Measurements from ENCODE around the gene TERT.
"Not testable (repeated sequence)": the region's sequence is repeated elsewhere in the genome, so short reads cannot be mapped to it uniquely, and the experiment has no call there.

The TERT gene

GRCh38 chr5:1299961-1300360 lies 5.1 kb upstream of the TERT start:
- Mint-ChIP-seq H3K4me3 (no peak overlapping the region), H3K27ac (no peak overlapping the region), H3K4me1 (peaks cover 5% of the 10 kb centered on the region), H3K36me3 (no peaks in the 10 kb centered on the region), H3K9me3 (peaks cover 3% of the 10 kb centered on the region), H3K27me3 (peaks cover 10% of the 10 kb centered on the region)
- ATAC-seq (ENCODE audit: low read depth) (no peak), DNase-seq (ENCODE audit: low spot score in 2 of 2) (no peak)

- ATAC-seq (ENCODE audit: low read depth) (no peak), DNase-seq (ENCODE audit: low spot score in 2 of 2) (no peak)
- no peaks in the 10 kb centered on the region for H3K36me3 Mint-ChIP-seq
- H3K27me3 Mint-ChIP-seq, result peaks cover 10% of the 10 kb centered on the region
- no peak overlapping the region for H3K4me3 Mint-ChIP-seq
- H3K4me1 Mint-ChIP-seq, result peaks cover 5% of the 10 kb centered on the region
- H3K27ac Mint-ChIP-seq, result no peak overlapping the region
- peaks cover 3% of the 10 kb centered on the region for H3K9me3 Mint-ChIP-seq
Measured at GRCh38 chr5:1299511-1299850, 4.6 kb upstream of the TERT start.

GRCh38 chr5:1298723-1299510 lies 4.0 kb upstream of the TERT start:
- no peaks in the 10 kb centered on the region for H3K36me3 Mint-ChIP-seq
- peaks cover 3% of the 10 kb centered on the region for H3K9me3 Mint-ChIP-seq
- DNase-seq (ENCODE audit: low spot score in 2 of 2) (no peak), ATAC-seq (ENCODE audit: low read depth) (no peak)
- H3K27ac Mint-ChIP-seq, result no peak overlapping the region
- H3K4me3 Mint-ChIP-seq, result no peak overlapping the region
- H3K4me1 Mint-ChIP-seq, result peaks cover 5% of the 10 kb centered on the region
- H3K27me3 Mint-ChIP-seq, result peaks cover 10% of the 10 kb centered on the region

GRCh38 chr5:1298067-1298551 lies 3.2 kb upstream of the TERT start:
- H3K9me3 Mint-ChIP-seq, result peaks cover 3% of the 10 kb centered on the region
- peaks cover 5% of the 10 kb centered on the region for H3K4me1 Mint-ChIP-seq
- DNase-seq (ENCODE audit: low spot score in 2 of 2) (no peak), ATAC-seq (ENCODE audit: low read depth) (no peak)
- no peak overlapping the region for H3K4me3 Mint-ChIP-seq
- no peaks in the 10 kb centered on the region for H3K36me3 Mint-ChIP-seq
- no peak overlapping the region for H3K27ac Mint-ChIP-seq
- H3K27me3 Mint-ChIP-seq, result peaks cover 13% of the 10 kb centered on the region

- H3K36me3 Mint-ChIP-seq, result no peaks in the 10 kb centered on the region
- ATAC-seq (ENCODE audit: low read depth), result peak; percentile 25
- no peak for DNase-seq (ENCODE audit: low spot score in 2 of 2)
- H3K4me1 Mint-ChIP-seq, result peaks cover 5% of the 10 kb centered on the region
- no peak overlapping the region for H3K4me3 Mint-ChIP-seq
- H3K9me3 Mint-ChIP-seq, result peaks cover 1% of the 10 kb centered on the region
- peaks cover 17% of the 10 kb centered on the region for H3K27me3 Mint-ChIP-seq
- no peak overlapping the region for H3K27ac Mint-ChIP-seq
Measured at GRCh38 chr5:1297243-1297642, 2.4 kb upstream of the TERT start.

- no peak for DNase-seq (ENCODE audit: low spot score in 2 of 2)
- ATAC-seq (ENCODE audit: low read depth), result no peak
- H3K27me3 Mint-ChIP-seq, result peaks cover 23% of the 10 kb centered on the region
- no peak overlapping the region for H3K4me3 Mint-ChIP-seq
- no peaks in the 10 kb centered on the region for H3K9me3 Mint-ChIP-seq
- no peak overlapping the region for H3K27ac Mint-ChIP-seq
- peaks cover 5% of the 10 kb centered on the region for H3K4me1 Mint-ChIP-seq
- H3K36me3 Mint-ChIP-seq, result no peaks in the 10 kb centered on the region
Measured at GRCh38 chr5:1295650-1296037, 776 bp upstream of the TERT start.

GRCh38 chr5:1294206-1294834 lies 548 bp downstream of the TERT start:
- DNase-seq (ENCODE audit: low spot score in 2 of 2), result no peak

GRCh38 chr5:1293416-1294205 lies 1.3 kb downstream of the TERT start:
- Mint-ChIP-seq H3K4me3 (peak overlapping the region; percentile 54), H3K27ac (no peak overlapping the region), H3K36me3 (no peaks in the 10 kb centered on the region), H3K9me3 (no peaks in the 10 kb centered on the region), H3K4me1 (peaks cover 5% of the 10 kb centered on the region), H3K27me3 (peaks cover 21% of the 10 kb centered on the region)
- DNase-seq (ENCODE audit: low spot score in 2 of 2) (no peak), ATAC-seq (ENCODE audit: low read depth) (no peak)

More at GRCh38 chr5:1294206-1294834, 548 bp downstream of the TERT start:
- H3K36me3 Mint-ChIP-seq, result no peaks in the 10 kb centered on the region
- H3K27me3 Mint-ChIP-seq, result peaks cover 23% of the 10 kb centered on the region
- H3K9me3 Mint-ChIP-seq, result no peaks in the 10 kb centered on the region
- H3K4me3 Mint-ChIP-seq, result no peak overlapping the region
- H3K27ac Mint-ChIP-seq, result no peak overlapping the region
- ATAC-seq (ENCODE audit: low read depth), result no peak
- peaks cover 5% of the 10 kb centered on the region for H3K4me1 Mint-ChIP-seq

GRCh38 chr5:1292846-1293415 lies 1.9 kb downstream of the TERT start:
- DNase-seq (ENCODE audit: low spot score in 2 of 2), result no peak
- Mint-ChIP-seq H3K9me3 (peaks cover 3% of the 10 kb centered on the region), H3K27me3 (peaks cover 26% of the 10 kb centered on the region), H3K4me1 (peaks cover 5% of the 10 kb centered on the region), H3K4me3 (no peak overlapping the region), H3K27ac (no peak overlapping the region), H3K36me3 (peaks cover 2% of the 10 kb centered on the region)
- no peak for ATAC-seq (ENCODE audit: low read depth)

- Mint-ChIP-seq H3K9me3 (peaks cover 5% of the 10 kb centered on the region), H3K4me3 (no peak overlapping the region), H3K27me3 (peaks cover 26% of the 10 kb centered on the region), H3K27ac (no peak overlapping the region), H3K36me3 (peaks cover 2% of the 10 kb centered on the region), H3K4me1 (peaks cover 3% of the 10 kb centered on the region)
- no peak for DNase-seq (ENCODE audit: low spot score in 2 of 2)
- no peak for ATAC-seq (ENCODE audit: low read depth)
Measured at GRCh38 chr5:1292139-1292538, 2.7 kb downstream of the TERT start.

GRCh38 chr5:1291611-1292080 lies 3.2 kb downstream of the TERT start:
- H3K36me3 Mint-ChIP-seq, result peaks cover 2% of the 10 kb centered on the region
- no peak for ATAC-seq (ENCODE audit: low read depth)
- no peaks in the 10 kb centered on the region for H3K4me1 Mint-ChIP-seq
- peaks cover 5% of the 10 kb centered on the region for H3K9me3 Mint-ChIP-seq
- DNase-seq (ENCODE audit: low spot score in 2 of 2), result no peak
- H3K27me3 Mint-ChIP-seq, result peaks cover 26% of the 10 kb centered on the region
- no peak overlapping the region for H3K4me3 Mint-ChIP-seq
- H3K27ac Mint-ChIP-seq, result no peak overlapping the region

GRCh38 chr5:1290956-1291355 lies 3.9 kb downstream of the TERT start:
- H3K4me3 Mint-ChIP-seq; ATAC-seq (ENCODE audit: low read depth); DNase-seq (ENCODE audit: low spot score in 2 of 2); H3K27ac Mint-ChIP-seq; H3K36me3 Mint-ChIP-seq; H3K4me1 Mint-ChIP-seq; H3K9me3 Mint-ChIP-seq: not testable (repeated sequence)
- peaks cover 21% of the 10 kb centered on the region for H3K27me3 Mint-ChIP-seq

- not testable (repeated sequence) for H3K4me1 Mint-ChIP-seq; H3K9me3 Mint-ChIP-seq; ATAC-seq (ENCODE audit: low read depth); H3K27ac Mint-ChIP-seq; DNase-seq (ENCODE audit: low spot score in 2 of 2); H3K36me3 Mint-ChIP-seq; H3K4me3 Mint-ChIP-seq
- H3K27me3 Mint-ChIP-seq, result peaks cover 21% of the 10 kb centered on the region
Measured at GRCh38 chr5:1289559-1289958, 5.3 kb downstream of the TERT start.
